ENCODE results near the gene D2HGDH.
"Not testable (repeated sequence)": the region's sequence is repeated elsewhere in the genome, so short reads cannot be mapped to it uniquely, and the experiment has no call there.

The D2HGDH gene

DNA sequence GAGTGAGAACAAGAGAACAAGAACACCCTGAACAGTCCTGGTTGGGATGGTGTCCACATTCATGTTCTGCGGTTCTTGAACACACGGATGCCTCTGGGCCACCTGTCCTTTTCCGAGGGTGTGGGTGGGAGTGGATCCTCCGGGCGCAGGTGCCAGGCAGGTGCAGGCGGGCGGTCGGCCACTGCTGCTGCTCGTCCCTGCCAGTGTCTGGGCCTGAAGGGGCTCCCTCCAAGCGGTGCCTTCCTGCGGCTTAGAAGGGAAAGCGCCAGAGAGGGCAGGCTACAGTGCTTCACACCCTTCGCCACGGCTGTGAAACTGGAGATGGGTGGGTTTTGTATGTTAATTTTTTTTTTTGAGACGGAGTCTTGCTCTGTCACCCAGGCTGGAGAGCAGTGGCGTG lies 8.0 kb upstream of the D2HGDH start:
- no peak for DNase-seq

DNA sequence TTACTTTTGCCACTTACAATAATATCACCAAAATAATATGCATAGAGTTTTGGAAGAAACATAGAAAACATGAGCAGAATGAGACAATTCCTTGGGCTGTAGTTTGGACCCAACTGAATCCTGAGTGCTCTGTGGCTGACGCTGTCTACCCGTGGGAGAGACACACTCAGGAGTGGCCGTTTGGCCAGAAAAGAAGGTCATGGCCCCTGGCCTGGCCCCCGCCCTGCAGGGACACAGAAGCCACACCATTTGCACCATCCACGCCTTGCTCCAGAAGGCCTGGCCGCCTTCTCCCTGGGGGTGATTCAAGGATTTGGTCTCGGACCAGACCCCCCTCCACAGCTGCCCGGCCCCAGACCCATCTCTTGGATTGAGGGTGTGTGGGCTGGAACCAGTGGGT lies 6.4 kb upstream of the D2HGDH start:
- DNase-seq = no peak

DNA sequence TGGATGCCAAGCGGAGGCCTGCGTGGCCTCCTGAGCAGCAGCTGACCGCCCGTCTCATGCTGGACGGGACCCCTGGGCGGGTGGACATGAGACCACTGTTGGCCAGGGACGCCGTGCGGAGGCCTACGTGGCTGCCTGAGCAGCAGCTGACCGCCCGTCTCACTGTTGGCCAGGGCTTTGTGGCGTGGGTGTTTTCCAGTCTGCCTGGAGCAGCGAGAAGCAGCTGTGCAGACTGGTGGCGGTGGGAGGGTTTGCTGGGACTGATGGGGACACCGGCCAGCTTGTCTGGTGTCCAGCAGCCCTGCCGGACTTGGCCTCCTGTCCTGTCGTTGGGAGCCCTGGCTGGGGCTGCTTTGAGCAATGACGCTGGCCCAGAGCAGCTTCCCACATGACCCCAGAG lies 5.8 kb upstream of the D2HGDH start:
- DNase-seq = no peak

DNA sequence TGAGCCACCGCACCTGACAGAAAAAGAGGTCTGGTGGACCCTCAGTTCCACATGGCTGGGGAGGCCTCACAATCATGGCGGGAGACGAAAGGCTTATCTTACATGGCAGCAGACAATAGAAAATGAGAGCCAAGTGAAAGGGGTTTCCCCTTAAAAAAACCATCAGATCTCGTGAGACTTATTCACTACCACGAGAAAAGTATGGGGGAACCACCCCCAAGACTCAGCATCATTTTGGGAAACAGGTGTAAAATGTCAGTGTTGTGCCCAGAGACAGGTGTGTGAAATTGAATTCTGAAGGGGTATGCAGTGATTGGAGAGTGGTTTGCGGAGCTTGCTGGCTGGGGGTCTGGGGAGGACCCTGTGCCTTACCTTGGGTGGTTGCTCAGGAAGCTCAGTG lies 4.6 kb upstream of the D2HGDH start:
- no peak for DNase-seq

DNA sequence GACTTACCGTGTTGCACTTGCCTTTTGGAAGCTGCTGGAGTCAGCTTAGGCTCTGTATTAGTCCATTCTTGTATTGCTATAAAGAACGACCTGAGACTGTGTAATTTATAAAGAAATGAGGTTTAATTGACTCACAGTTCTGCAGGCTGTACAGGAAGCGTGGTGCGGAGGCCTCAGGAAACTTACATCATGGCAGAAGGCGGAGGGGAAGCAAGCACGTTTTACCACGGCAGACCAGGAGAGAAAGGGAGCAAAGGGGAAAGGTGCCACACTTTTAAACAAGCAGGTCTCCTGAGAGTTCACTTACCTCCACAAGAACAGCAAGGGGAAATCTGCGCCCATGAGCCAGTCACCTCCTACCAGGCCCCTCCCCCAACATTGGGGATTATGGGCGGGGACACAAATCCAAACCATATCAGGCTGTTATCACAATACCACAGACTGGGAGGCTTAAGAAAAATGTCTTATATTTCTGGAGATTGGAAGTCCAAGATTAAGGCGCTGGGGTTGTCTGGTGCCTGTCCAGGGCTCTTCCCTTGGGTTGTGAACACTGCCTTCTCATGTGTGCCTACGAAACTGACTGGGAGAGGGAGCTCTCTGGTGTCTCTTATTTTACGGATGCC lies 3.6 kb upstream of the D2HGDH start:
- no peak for DNase-seq

DNA sequence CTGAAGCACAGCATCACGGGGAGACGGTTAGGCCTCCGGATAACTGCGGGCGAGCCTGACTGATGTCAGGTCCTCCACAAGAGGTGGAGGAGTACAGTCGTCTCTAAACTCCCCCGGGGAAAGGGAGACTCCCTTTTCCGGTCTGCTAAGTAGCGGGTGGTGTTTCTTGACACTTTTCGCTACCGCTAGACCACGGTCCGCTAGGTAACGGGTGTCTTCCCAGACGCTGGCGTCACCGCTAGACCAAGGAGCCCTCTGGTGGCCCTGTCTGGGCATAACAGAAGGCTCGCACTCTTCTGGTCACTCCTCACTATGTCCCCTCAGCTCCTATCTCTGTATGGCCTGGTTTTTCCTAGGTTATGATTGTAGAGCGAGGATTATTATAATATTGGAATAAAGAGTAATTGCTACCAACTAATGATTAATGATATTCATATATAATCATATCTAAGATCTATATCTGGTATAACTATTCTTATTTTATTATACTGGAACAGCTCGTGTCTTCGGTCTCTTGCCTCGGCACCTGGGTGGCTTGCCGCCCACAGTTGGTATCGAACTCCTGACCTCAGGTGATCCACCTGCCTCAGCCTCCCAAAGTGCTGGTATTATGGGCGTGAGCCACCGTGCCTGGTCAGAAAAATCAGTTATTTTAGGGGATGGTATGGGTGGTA lies 1.8 kb upstream of the D2HGDH start:
- peak; percentile 60 for DNase-seq

DNA sequence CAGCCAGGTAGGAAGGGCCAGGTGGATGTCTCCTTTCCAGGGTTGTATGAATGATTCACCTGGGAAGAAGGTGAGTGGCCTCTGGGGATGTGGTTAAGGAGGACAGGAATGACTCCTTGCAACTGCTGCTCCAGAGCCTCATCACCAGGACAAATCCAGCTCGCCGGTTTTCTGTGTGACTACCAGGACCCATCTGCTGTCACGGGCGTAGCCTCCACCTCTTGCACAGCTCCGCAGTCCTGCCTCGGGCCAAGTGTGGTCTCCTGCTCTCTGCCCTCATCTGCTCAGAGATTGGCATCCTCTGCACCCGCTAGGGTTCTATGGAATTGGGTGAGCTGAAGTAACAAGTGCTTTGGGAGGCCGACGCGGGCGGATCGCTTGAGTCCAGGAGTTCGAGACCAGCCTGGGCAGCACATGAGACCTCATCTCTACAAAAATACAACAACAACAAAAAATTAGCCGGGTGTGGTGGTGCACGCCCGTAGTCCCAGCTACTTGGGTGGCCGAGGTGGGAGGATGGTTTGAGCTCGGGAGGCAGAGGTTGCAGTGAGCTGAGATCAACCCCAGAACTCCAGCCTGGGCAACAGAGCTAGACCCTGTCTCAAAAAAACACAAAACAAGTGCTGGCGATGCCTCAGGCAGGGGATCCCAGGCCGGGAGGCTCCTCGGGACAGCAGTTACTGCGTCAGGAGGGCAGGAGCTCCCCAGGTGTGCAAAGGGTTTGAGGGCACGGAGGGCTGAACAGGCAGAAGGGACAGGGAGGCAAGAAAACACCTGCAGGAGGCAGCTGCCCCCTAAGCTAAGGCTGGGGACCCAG lies 831 bp upstream of the D2HGDH start:
- no peak for DNase-seq

DNA sequence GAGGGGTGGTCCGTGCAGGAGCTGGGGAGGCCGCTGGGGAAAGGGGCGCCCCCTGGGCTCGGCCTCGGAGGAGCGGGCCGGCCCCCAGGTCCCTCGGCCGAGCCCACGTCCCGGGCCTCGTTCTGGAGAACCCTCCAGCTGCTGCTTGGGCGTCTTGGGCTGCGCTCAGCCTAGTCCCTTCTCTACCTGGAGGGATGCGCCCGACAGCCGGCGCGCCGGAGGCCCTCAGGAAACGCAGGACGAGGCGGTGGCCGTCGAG lies 293 bp upstream of the D2HGDH start:
- DNase-seq = no peak

DNA sequence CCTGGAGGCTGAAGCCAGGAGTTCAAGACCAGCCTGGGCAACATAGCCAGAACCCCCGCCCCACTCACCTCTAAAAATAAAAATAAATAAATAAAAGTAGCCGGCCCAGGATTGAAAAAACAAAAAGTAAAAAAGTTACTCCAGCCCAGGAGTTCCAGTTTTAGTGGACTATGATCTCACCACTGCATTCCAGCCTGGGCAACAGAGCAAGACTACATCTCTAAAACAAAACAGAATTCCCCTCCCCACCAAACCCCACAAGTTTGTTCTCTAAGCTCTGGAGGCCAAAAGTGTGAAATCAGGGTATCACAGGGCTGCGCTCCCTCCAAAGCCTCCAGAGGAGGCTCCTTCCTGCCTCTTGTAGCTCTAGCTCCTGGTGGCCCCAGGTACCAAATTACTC lies 1.7 kb downstream of the D2HGDH start:
- no peak for DNase-seq

DNA sequence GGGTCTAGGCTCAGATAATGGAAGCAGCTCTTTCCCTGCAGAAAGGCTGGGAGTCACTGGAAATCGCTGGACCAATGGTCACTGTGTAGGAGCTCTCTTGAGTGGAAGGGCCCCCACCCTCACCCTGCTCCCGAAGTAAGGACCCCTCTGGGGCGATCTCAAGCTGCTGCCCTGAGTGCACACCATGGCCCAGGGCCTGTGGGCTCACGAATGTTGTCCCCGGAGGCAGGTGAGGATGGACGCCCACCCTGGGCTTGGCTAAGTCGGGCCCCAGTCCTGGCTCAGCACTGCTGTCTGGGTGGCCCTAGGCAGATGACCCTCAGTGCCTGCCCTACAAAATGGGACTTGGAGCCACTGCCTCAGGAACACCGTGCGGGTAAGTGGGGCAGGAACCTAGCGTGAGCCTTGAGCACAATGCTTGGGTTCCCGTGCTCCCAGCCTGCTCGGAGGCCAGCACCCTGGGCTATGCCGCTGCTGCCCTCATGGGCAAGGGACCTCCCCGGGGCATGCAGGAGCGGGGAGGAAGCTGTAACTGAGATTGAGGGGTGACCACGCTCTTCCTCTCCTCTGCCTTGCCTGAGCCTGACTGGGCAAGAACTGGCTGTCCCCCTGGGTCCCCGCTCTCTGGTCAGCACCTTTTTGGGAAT lies 3.7 kb downstream of the D2HGDH start:
- no peak for DNase-seq

DNA sequence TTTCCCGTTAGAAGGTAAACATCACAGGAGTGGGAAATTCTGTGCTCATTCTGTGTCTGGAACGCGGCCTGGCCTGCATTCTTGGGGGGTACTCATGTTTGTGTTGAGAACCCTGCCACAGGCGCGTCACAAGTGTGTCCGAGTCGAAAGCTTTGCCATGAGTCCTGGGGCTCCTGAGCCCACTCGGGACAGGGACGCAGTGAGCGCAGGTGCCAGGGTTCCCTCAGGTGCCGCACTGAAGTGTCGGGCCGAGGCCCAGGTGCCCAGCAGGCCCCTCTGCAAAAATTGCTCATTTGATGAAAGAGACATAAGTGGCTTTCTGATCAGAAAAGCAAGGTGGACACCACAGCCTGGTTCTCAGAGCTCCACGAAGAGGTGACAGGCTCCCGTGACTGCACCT lies 4.7 kb downstream of the D2HGDH start:
- DNase-seq = no peak

DNA sequence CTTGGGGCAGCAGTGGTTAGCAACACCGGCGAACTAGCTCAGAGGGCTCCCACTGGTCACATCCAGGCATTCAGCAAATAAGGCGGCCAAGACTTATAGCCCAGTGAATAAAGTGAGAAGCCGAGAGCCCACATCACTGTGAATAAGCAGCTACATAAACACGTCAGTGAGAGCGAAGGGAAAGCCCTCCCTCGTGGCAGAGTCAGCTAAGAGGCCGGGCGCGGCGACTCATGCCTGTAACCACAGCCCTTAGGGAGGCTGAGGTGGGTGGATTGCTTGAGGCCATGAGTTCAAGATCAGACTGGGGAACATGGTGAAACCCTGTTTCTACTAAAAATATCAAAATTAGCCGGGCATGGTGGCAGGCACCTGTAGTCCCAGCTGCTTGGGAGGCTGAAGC lies 5.2 kb downstream of the D2HGDH start:
- DNase-seq = no peak

DNA sequence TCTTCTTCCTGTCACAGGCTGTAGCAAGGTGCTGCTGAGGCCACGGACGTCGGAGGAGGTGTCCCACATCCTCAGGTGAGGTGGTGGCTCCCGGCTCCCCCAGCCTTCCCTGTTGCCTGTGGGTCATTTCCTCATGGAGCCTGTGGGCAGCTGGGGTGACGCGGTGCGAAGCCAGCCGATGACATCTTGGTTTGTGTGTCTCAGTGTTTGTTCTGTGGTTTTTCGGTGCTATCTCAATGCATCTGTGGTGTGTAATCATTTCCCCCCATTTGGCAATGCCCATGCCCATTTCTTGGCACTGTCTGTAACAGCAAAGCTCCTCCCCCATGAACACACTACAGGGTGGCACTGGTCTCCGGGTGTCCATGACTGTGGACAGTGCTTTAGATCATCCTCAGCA lies 6.6 kb downstream of the D2HGDH start:
- peak; percentile 48 for DNase-seq

DNA sequence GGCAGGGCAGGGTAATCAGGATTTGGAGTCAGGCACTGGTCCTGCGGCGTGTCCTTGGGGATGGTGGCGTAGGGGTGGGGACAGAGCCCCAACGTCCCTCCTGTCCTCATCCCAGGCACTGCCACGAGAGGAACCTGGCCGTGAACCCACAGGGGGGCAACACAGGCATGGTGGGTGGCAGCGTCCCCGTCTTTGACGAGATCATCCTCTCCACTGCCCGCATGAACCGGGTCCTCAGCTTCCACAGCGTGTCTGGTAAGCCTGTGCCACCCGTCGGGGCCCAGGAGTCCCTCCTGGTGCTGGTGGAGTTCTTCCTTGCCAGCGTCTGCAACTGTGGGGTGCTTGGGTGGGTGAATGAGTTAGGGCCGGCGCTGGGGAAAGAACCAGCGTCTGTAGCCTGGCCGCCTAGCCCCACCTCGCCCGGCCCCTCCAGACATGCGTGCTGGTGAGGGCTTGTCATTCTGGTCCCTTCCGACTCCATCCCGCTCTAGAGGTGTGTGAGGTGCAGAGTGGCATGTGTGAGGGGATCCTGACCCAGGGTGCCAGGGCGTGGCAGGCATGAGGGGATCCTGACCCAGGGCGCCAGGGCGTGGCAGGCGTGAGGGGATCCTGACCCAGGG lies 8.0 kb downstream of the D2HGDH start:
- DNase-seq = no peak

DNA sequence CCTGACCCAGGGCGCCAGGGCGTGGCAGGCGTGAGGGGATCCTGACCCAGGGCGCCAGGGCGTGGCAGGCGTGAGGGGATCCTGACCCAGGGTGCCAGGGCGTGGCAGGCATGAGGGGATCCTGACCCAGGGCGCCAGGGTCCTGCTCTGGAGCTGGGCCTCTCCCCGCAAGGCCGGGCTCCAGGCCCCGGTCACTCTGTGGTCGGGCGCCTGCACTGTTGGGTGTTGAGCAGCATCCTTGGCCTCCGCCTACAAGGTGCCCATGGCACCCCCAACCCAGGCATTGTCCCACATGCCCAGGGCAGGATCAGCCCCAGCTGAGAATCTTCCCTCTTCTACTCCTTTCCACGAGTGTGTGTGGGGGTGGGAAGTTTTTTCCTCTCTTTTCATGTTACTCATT lies 8.6 kb downstream of the D2HGDH start:
- not testable (repeated sequence) for DNase-seq

DNA sequence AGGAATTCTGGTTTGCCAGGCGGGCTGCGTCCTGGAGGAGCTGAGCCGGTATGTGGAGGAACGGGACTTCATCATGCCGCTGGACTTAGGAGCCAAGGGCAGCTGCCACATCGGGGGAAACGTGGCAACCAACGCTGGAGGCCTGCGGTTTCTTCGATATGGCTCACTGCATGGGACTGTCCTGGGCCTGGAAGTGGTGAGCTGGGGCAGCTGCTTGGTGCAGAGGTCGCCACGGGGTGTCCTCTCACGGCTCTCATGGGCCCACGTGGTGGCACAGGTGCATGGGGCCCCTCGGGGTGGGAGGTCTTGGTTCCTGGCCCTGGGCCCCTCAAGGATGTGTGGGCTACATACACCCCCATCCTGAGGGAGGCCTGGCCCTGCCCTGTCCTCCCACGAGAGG lies 9.2 kb downstream of the D2HGDH start:
- DNase-seq = no peak

DNA sequence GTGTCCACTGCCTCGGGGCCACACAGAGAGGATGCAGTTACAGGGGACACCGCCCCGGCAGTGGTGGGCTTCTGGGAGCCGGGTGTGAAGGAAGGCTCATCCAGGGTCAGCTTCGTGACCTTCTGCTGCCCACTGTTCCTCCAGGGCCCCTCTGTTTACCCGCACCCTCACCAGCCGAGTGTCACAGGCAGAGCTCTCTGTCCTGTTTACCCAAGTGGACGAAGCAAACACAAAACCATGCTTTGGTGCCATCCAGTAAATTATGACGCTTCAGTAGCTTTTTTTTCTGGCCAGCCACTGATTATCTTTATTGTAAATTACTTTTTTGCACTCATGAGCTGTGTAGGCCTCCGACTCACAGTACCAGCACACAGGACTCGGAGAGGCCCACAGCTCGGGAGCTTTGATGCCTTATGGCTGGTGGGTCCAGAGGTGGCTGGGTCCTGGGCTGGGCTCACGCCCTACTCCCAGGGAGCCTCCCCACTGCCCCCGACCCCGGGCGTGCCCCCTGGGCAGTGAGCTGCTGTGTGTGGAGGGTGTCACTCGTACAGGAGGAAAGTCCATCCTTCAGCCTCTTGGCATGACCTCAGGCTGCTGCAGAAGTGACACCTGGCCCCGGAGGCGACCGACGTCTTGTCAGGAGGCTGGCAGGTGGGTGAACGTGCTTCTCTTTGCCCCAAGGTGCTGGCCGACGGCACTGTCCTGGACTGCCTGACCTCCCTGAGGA lies 9.8 kb downstream of the D2HGDH start:
- no peak for DNase-seq

DNA sequence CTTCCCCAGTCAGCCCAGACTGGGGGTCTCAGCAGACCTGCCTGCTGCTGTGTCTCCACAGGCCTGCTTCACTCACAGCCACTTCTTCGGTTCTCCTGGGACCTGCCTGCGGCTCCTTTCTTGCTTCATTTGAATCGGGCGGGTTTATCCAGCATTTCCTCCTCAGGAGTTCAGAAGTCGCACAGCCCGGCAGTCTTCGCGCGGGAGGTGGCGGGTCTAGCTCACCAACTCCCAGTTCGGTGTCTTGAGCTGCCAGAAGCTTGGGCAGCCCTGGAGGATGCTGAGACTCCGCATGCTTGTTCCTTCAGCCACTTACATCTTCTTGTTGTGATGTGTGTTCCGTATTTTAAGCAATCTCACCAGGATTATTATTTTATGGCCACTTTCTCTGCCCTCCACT lies 10.8 kb downstream of the D2HGDH start:
- no peak for DNase-seq

DNA sequence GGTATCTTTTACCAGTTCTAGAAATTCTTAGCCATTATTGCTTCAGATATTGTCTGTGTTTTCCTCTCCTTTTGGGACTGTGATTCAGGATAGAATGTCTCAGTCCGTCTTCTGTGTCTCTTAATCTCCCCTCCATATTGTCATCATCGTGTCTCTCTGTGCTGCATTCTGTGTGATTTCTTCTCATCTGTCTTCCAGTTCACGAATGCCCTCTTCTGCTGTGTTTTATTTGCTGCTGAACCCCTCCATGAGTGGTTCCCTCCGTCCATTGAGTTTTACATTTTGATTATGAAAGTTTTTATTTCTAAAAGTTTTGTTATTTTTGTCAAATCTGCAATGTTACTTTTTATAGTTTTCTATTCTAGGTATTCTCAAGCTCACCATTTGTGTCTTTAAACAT lies 11.7 kb downstream of the D2HGDH start:
- no peak for DNase-seq

DNA sequence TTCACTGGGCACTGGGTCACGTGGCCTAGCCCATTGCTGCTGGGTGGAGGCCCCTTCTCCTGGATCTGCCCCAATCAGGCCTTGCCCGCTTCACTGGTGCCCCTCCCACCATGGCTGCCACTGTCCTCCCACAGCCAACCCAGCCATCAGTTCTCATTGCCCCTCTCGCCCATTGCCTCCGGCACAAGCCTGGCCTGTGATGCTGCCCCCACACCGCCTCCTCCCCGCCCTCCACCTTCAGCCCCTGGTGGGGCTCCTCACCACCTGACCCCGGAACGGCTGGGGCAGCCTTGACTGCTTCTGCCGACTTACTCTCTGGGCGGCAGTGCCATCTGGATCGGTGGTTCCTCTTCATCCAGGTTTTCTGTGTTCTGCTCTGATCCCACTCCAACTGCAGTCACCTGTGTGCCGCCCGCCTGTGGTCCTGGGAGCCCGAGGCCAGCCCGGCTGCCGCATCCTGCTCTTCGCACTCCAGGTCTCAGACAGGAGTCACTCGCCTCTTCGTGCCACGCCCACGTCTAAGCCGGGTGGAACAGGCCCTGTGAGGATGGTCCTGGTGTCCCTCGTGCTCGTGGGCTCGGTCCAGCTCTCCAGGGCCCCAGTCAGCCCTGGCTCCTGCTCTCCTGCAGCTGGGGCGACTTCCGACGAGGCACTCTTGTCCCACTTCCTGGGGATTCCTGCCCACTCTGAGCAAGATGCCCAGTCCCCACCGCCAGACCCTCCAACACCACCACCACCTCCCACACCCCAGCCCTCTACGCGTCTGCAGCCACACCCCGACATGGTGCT lies 14.2 kb downstream of the D2HGDH start:
- no peak for DNase-seq

DNA sequence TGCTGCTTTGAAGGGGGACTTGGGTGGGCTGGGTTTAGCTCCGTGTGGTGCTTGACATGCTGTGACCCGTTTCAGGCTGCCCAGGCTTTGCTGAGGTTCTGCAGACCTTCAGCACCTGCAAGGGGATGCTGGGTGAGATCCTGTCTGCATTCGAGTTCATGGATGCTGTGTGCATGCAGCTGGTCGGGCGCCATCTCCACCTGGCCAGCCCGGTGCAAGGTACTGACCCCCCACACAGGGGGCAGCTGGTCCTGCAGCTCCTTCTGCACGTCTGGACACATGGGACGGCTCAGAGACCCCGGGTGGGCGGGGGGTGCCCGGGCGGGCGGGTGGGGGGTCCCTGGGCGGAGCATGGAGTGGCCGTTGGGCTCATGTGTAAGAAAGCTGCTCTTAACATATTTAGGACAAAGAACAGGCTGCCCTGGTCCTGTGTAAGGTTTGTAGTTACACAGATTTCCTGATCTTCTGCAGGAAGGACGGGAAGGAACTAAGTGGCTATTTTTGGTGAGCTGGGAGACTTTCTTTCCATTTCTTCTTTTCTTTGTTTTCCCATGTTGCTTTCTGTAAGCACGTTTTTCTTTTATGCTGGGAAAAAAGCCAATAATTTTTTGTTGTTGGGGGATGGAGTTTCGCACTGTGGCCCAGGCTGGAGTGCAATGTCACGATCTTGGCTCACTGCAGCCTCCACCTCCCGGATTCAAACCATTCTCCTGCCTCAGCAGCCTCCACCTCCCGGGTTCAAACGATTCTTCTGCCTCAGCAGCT lies 15.8 kb downstream of the D2HGDH start:
- no peak for DNase-seq
